Kidney epithelial cell (primary cell): Measurements from ENCODE around the gene SULT4A1. TPM values are rescaled to one million over a fixed set of nuclear protein-coding genes. Genes with fewer than 3 reads are reported as not detected.
A peak's percentile ranks its signal among the peaks of the same experiment; 100 is the strongest.

ENCODE experiments used
- DNase-seq: peaks from one replicate; pipeline ENCODE4 v3.0.0-alpha.2; 2010; ENCODE audit warnings: low read depth
- H3K27me3 ChIP-seq: 2 replicates; pipeline ENCODE4 v1.6.0; 2011; ENCODE audit warnings: low read length; ENCODE audit not compliant: control insufficient read depth, insufficient read depth
- H3K36me3 ChIP-seq: 2 replicates; pipeline ENCODE4 v1.5.1; 2011; ENCODE audit warnings: low read length; ENCODE audit not compliant: control insufficient read depth, insufficient read depth
- H3K4me3 ChIP-seq: 2 replicates; pipeline ENCODE4 v1.5.1; 2011; ENCODE audit warnings: low read depth, mild to moderate bottlenecking, control low read depth, low read length
- CTCF ChIP-seq: IDR thresholded peaks from 2 replicates; pipeline ENCODE4 v1.5.1; 2011; ENCODE audit warnings: mild to moderate bottlenecking, moderate library complexity, low read length, control low read depth, inconsistent platforms; ENCODE audit not compliant: insufficient read depth, poor library complexity, severe bottlenecking
- total RNA-seq: library from RNA; depleted of rRNA; stranded (reverse); fragments of >200 nt; gene quantifications from 2 replicates; pipeline ENCODE4 v1.2.3, GENCODE V29; 2015

SULT4A1 gene
- total RNA-seq, 1 donor from 2014 or later = 1.8 TPM

GRCh38 chr22:43826142-43827002 lies 35.9 kb downstream of the SULT4A1 start:
- no peaks in the 10 kb centered on the region for H3K36me3 ChIP-seq
- TF ChIP-seq CTCF = peak; percentile 52
- H3K4me3 ChIP-seq = no peak overlapping the region
- peak; percentile 44 for DNase-seq
- peaks cover under 1% of the 10 kb centered on the region for H3K27me3 ChIP-seq

- Histone ChIP-seq H3K36me3 (no peaks in the 10 kb centered on the region), H3K27me3 (no peaks in the 10 kb centered on the region), H3K4me3 (no peak overlapping the region)
- DNase-seq = no peak
- no peak for TF ChIP-seq CTCF
Measured at GRCh38 chr22:43825651-43826050, 36.7 kb downstream of the SULT4A1 start.

GRCh38 chr22:43824724-43825420 lies 37.4 kb downstream of the SULT4A1 start:
- Histone ChIP-seq H3K4me3 (no peak overlapping the region), H3K27me3 (no peaks in the 10 kb centered on the region), H3K36me3 (no peaks in the 10 kb centered on the region)
- DNase-seq = no peak
- TF ChIP-seq CTCF = no peak

GRCh38 chr22:43823911-43824665 lies 38.2 kb downstream of the SULT4A1 start:
- DNase-seq = no peak
- H3K4me3 ChIP-seq = no peak overlapping the region
- no peak for TF ChIP-seq CTCF
- no peaks in the 10 kb centered on the region for H3K36me3 ChIP-seq
- no peaks in the 10 kb centered on the region for H3K27me3 ChIP-seq

- DNase-seq = peak; percentile 85
- TF ChIP-seq CTCF = no peak
- Histone ChIP-seq H3K4me3 (no peak overlapping the region), H3K27me3 (no peaks in the 10 kb centered on the region), H3K36me3 (no peaks in the 10 kb centered on the region)
Measured at GRCh38 chr22:43823353-43823908, 38.9 kb downstream of the SULT4A1 start.
